ENCODE results near the gene FURIN.
"Not testable (repeated sequence)": the region's sequence is repeated elsewhere in the genome, so short reads cannot be mapped to it uniquely, and the experiment has no call there.

FURIN gene

DNA sequence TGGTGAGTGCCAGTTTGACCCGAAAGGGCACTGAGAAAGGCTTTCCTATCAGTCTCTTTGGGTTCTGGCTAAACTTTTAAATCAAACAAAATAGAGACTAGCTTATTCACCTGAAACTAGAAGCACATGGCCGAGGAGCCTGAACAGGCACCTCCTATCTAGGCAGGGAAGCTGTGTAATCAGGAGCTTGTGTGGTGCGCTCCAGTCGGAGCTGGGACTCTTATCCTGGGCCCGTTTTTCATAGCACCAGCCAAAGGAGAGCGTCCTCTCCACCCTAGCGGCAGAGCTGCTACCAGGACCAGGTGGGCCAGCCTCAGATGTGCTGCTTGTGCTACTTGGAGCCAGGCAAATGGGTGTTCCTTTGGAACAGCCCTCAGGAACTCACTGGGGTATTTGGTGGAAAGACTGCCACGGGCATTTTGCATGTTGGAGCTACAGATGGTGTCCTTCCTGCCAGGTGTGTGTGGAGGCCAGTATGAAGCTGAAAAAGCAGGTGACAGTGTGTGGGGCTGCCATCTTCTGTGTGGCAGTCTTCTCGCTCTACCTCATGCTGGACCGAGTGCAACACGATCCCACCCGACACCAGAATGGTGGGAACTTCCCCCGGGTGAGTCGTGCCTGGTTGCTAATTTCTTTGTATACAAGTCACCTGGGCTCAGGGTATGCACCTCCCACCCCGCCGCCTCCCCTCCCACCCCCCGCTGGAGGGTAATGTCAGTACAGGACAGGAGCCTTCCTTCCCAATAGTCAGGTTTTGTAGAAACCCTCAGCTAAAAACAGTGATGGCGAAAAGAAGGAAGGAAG is 35.5 kb downstream of the FURIN start:
- DNase-seq: no peak

DNA sequence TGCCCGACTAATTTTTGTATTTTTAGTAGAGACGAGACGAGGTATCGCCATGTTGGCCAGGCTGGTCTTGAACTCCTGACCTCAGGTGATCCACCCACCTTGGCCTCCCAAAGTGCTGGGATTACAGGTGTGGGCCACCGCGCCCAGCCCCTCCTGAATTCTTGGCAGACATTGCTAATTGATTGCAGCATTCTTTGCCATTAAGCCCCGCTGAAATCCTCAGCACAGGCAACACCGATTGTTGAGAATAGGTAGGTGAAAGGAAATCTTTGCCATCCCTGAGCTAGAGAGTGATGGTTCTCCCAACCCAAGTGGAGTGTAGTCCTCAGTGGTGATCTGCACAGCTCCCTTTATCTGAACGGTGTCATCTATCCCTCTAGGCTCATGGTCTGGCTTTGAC is 36.4 kb downstream of the FURIN start:
- no peak for DNase-seq

DNA sequence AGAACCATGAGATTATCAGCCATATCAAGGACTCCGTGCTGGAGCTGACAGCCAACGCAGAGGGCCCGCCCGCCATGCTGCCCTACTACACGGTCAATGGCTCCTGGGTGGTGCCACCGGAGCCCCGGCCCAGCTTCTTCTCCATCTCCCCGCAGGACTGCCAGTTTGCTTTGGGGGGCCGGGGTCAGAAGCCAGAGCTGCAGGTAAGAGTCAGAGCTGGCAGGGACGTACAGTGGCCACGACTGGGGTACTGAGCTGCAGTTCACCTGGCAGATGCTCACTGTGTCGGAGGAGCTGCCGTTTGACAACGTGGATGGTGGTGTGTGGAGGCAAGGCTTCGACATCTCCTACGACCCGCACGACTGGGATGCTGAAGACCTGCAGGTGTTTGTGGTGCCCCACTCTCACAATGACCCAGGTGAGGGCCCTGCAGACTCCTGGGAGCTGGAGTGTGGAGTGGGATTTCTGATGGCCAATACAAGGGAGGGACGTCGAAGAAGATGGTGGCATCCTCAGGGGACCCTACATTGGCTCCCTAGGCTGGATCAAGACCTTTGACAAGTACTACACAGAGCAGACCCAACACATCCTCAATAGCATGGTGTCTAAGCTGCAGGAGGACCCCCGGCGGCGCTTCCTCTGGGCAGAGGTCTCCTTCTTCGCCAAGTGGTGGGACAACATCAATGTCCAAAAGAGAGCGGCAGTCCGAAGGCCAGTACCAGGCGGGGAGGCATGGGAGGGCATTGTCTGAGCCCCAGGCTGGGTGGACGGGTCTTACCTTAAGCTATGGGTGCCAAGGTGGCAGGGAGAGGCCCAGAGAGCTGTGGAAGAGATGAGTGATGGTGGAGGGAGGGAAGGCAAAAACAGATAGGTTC is 37.2 kb downstream of the FURIN start:
- no peak for DNase-seq

DNA sequence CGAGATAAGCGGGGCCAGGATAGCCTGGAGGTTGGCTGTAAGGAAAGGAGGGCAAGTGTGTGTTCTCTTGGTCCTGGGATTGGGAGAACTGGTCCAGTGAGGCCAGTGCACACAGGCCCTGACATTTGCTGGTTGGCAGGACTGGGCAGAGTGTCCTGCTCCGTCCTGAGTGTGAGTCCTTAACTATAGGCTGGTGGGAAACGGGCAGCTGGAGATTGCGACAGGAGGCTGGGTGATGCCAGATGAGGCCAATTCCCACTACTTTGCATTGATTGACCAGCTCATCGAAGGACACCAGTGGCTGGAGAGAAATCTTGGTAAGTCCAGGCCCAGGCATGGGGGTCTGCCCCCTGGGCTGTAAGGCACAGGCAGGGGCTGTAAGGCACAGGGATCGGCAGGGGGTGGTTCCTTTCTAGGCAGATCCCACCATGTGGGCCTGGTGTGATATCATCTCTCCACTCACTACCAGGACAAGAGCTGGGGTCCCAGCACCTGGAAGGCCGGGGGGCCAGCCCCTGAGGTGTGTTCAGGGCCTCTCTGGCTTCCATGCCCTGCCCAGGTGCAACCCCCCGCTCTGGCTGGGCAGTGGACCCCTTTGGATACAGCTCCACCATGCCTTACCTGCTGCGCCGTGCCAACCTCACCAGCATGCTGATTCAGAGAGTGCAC is 37.9 kb downstream of the FURIN start:
- DNase-seq: no peak

DNA sequence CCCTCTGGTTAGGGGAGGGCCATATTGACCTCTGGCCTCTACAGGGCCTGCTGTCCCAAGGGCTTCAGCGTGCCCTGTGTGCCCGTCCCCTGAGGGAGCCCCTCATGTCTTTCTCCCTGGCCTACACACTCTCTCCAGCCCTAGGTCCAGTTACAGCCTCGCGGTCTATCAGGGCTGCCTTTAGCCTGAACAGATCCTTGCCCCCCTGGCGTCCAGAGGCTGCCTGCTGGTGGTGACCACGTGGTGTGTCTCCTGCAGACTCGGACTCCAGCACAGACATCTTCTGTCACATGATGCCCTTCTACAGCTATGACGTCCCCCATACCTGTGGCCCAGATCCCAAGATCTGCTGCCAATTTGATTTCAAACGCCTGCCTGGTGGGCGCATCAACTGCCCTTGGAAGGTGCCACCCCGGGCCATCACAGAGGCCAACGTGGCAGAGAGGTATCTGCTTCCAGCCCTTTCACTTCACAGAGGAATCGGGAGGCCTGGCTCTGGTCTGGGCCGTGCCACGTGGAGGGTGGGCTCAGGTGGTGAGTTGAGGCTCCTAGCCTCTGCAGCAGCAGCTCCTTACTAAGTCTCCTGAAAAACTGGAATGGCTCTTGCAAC is 38.8 kb downstream of the FURIN start:
- no peak for DNase-seq

DNA sequence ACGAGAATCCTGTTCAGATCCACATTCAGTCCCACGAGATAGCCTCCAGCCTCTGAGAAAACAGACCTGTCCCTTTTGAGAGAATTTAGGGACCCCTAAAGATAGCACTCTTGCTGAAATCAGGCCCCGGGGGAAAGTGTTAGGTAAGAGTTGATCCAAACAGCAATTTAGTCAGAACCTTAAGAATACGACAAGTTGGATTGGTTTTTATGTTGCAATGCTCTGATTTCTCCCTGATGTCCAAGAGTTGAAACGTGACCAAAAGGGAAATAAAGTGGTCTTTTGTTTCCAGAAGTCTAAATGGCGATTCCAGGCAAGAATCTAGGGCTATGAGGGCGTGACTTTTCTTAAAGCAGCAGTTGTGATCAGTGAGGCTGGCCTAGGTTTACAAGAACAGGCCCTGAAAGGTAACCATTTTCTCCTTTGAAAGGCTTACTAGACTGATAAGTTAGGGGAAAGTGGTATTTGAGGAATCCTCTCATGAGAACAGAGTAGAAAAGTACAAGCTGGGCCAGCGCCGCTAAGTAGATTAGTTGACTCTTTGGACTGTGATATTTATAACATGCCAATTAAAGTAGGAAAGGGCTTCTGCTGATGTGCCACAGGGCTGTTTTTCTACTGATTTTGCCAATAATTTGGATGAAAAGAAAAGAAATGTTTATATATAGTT is 39.6 kb downstream of the FURIN start:
- DNase-seq: no peak

DNA sequence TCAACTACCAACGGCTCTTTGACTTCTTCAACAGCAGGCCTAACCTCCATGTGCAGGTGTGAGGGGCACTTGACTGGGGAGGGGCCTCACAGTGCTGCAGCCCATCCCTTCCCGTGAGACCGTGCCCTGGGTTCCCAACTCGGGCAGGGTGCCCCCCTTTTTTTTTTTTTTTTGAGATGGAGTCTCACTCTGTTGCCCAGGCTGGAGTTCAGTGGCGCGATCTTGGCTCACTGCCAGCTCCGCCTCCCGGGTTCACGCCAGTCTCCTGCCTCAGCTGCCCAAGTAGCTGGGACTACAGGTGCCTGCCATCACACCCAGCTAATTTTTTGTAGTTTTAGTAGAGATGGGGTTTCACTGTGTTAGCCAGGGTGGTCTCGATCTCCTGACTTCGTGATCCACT is 41.1 kb downstream of the FURIN start:
- DNase-seq: not testable (repeated sequence)

DNA sequence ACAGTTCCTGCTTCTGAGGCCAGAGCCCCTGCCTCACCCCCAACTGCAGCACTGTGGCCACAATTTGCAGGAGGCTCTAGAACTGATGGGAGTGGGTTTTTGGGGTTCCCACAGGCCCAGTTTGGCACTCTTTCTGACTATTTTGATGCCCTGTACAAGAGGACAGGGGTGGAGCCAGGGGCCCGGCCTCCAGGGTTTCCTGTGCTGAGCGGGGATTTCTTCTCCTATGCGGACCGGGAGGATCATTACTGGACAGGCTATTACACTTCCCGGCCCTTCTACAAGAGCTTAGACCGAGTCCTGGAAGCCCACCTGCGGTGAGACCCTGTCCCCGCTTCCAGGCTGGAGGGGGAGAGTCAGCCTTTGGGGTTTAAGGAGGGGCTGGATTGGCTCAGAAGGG is 41.6 kb downstream of the FURIN start:
- no peak for DNase-seq

DNA sequence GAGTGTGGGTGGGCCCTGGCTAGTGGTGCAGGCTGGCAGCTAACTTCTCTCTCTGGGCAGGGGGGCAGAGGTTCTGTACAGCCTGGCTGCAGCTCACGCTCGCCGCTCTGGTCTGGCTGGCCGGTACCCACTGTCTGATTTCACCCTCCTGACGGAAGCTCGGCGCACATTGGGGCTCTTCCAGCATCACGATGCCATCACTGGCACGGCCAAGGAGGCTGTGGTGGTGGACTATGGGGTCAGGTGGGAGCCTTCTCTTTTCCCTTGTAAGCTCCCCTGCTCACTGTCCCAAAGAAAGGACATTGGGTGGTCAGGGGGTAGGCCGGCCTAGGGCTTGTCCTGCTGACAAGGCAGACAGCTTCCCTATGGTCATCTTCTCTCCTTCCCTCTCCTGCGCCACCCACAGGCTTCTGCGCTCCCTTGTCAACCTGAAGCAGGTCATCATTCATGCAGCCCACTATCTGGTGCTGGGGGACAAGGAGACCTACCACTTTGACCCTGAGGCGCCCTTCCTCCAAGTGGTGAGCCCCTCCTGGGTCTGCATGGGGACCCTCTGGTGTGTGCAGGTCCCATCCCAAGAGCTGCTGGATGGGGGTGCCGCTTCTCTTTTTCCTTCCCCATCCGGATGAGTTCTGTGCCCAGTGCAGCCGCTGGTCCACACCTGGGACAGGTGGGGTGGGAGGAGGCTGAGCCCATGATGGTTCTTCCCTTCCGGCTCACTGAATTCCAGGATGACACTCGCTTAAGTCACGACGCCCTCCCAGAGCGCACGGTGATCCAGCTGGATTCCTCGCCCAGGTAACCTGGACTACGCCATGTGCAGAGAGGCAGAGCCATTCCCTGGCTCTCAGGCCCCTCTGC is 42.3 kb downstream of the FURIN start:
- DNase-seq: no peak

DNA sequence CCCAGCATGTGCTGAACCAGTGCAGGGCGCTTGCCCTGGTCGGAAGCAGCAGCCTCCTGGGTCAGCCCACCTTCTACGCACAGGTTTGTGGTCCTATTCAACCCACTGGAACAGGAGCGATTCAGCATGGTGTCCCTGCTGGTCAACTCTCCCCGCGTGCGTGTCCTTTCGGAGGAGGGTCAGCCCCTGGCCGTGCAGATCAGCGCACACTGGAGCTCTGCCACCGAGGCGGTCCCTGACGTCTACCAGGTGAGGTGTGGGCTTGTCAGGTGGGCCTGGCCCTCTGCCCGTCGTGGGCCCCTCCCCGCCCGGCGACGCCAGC is 42.9 kb downstream of the FURIN start:
- no peak for DNase-seq

DNA sequence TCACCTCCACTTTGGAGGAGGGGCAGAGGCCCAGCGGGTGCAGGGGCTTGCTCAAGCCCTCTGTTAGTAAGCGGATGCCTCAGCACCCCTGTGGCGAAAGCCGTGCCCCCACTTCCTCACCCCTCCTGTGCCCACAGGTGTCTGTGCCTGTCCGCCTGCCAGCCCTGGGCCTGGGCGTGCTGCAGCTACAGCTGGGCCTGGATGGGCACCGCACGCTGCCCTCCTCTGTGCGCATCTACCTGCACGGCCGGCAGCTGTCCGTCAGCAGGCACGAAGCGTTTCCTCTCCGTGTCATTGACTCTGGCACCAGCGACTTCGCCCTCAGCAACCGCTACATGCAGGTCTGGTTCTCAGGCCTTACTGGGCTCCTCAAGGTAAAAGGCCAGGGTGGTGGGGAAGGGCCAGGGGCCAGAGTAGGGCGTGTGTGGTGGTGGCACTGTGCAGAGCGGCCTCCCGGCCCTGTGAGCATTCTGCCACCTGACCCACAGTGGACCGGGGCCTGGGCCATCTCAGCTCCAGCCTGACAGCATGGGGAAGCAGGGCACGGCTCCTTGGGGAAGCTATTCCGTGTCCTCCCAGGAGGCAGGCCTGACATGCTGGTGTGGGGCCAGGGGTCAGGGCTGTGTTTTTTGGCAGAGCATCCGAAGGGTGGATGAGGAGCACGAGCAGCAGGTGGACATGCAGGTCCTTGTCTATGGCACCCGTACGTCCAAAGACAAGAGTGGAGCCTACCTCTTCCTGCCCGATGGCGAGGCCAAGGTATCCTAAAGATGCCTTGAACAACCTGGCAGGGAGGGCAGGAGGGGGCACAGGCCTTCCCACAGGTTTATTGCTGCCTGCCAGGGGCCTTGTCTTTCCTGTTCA is 43.8 kb downstream of the FURIN start:
- DNase-seq: no peak

DNA sequence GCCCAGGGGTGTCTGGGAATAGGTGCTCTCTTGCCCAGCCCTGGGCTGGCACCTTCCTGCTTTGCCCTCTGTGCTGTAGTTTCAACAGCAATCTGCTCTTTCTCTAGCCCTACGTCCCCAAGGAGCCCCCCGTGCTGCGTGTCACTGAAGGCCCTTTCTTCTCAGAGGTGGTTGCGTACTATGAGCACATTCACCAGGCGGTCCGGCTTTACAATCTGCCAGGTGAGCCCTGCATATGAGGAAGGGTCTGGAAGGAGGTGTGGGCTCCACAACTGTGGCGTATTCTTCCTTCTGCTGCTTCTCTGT is 44.3 kb downstream of the FURIN start:
- DNase-seq: no peak

DNA sequence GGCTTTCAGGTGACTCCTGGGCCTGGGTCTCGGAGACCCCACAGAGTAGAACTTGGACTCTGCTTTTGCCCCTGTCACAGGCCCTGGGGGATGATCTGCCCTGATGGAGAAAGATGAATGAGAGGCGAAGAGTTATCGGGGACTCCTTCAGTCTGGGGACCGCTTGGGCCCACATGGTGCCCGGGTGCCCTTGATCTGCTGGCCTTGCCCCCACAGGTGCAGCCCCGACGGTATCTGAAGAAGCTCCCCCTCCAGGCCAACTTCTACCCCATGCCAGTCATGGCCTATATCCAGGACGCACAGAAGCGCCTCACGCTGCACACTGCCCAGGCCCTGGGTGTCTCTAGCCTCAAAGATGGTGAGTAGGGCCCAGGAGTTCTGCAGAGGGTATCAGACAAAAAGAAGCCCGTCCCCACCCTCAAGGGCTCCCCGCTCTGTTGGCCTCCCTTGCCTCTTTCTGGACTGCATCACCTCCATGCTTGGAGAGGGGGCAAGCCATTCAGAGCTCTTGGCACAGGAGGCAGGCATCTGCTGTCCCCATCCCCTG is 45.1 kb downstream of the FURIN start:
- DNase-seq: no peak

DNA sequence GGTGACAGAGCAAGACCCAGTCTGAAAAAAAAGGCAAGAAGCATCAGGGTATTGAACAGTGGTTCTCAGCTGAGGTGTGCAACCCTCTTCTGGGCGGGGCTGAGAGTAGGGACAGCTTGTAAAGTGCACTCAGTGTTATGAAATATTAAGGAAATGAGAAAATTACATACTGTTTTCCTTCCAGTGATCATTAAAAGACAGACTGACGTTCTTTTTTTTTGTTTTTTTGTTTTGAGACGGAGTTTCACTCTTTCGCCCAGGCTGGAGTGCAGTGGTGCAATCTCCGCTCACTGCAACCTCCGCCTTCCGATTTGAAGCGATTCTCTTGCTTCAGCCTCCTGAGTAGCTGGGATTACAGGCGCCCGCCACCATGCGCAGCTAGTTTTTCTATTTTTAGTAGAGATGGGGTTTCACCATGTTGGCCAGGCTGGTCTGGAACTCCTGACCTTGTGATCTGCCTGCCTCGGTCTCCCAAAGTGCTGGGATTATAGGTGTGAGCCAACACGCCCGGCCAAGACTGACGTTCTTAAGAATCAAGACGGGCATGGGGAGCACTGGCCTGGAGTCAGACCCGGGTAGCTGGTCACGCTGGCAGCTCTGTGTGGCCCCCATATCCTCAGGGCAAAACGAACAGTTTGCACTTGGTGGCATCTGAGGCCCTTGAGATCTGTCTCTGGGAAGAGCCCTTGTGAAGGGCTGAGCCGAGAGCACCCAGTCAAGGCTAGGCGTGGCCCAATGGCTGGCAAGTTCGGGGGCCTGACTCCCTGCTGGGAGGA is 46.1 kb downstream of the FURIN start:
- no peak for DNase-seq

DNA sequence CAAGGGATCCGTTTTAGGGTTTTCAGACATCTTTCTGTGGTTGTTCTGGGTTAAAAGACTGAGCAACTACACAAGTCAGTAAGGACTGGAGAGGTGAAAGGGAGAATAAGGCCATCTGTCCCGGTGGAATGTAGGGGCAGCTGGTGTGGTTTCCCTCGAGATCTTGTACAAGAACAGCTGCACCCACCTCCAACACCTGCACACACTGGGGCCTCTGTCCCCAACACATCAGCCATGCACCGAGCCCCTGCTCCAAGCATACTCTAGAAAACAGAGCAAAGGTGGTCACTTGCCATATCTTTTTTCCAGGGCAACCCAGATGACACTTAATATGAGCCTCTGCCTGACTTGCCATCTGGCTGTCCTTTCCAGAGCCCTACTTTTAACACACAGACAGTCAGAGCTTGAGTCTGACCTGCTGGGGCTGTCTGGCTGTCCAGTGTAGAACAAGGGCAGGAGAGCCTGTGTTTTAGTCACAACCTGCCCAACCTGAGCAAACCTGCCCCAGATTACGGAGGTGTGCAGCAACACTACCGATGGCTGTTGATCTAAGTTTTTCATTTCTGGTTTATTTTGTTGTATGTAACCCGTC is 46.9 kb downstream of the FURIN start:
- DNase-seq: no peak

DNA sequence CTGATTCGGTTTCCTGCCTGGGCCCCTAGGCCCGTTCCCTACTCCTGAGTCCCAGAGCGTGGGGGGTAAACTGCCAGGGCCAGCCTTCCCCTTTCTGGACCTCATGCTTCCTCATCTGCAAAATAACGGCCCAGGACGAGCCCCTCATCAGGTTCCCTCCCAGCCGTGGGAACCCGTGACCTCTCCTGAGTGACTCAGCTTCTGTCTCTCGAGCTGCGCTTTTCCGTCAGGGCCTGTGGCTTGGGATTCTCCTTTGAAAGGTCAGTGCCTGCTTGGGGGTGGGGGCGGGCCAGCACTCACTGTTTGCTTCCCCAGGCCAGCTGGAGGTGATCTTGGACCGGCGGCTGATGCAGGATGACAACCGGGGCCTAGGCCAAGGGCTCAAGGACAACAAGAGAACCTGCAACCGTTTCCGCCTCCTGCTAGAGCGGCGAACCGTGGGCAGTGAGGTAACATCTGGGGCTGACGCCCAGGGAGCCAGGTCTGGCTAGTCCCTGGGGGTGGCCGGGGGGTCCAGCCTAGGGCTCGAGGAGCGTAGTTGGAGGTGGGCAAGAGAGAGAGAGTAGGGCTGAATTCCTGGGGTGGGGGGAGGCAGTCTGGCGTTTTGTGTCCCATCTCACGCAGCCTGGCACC is 47.5 kb downstream of the FURIN start:
- DNase-seq: no peak

DNA sequence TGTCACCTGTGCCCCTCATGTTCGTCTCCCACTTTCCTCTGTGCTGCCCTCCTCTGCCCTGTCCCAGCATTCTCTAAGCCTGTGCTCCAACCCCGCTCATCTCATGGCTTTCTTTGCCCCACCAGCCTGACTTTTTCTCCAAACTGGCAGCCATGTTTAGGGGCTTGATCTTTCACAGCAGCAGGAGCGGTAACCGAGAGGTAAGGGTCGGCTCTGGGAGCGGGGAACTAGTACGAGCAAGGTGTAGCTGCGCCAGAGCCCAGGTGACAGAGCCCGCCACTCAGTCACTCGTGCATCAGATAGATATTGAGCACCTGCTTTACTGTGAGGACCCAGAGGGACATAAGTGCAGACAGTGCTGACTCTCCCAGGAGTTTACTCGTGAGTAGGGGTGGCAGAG is 48.1 kb downstream of the FURIN start:
- DNase-seq: no peak

DNA sequence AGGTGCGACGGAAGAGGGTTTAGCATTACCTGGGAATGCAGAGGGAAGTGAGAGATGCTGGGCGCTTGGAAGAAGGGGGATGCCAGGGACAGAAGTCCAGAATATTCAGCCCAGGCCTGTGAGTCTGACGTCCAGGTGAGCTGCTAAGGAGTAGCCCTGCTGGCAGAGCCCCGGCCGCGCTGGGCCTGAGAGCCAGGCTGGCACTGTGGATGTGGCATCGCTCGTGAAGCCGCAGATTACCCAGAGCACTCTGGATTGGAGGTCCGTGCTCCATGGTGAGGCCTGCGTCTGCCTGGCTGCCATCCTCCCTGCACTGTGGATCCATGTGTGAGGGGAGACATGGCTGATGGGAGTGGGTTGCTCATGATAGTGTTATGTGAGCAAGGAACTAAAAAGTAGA is 49.2 kb downstream of the FURIN start:
- no peak for DNase-seq
